Measurements from ENCODE around the gene LY6G6C. TPM values are rescaled to one million over a fixed set of nuclear protein-coding genes. Genes with fewer than 3 reads are reported as not detected.

LY6G6C gene
- total and polyA plus RNA-seq, 10 of the 15 experiments (the other 5 are each of a cell fraction or from before 2014, with no cell fraction given): not detected

- TF ChIP-seq MTA2 (IDR thresholded peaks at IDR 0.05; ENCODE audit: low read depth) (no peak), SRF (IDR thresholded peaks at IDR 0.05; ENCODE audit: low read depth in 2 of 2, low read length in 2 of 2) (no peak), ZNF207 (IDR thresholded peaks at IDR 0.05; ENCODE audit: borderline replicate concordance) (no peak), SPI1 (IDR thresholded peaks at IDR 0.05; ENCODE audit: borderline replicate concordance, insufficient read depth, low read depth, low read length) (no peak), CTCF (IDR thresholded peaks at IDR 0.05 in 2 of 3, conservative IDR thresholded peaks at IDR 0.05 in 1 of 3; ENCODE audit: control insufficient read depth in 2 of 3, extremely low read depth in 1 of 3, insufficient read depth in 1 of 3, low read depth in 3 of 3, low read length in 3 of 3) (no peak), SMAD5 (IDR thresholded peaks at IDR 0.05; ENCODE audit: low read depth) (no peak), RELB (IDR thresholded peaks at IDR 0.05; ENCODE audit: low read depth) (no peak), GABPA (IDR thresholded peaks at IDR 0.05; ENCODE audit: low read depth) (no peak), TCF7 (IDR thresholded peaks at IDR 0.05; ENCODE audit: borderline replicate concordance) (no peak), BMI1 (IDR thresholded peaks at IDR 0.05; ENCODE audit: borderline replicate concordance) (no peak), GATAD2B (conservative IDR thresholded peaks at IDR 0.05; ENCODE audit: low read depth) (no peak), KDM1A (IDR thresholded peaks at IDR 0.05; ENCODE audit: borderline replicate concordance) (no peak)
Observed at GRCh38 chr6:31713991-31714684, 7.4 kb downstream of the LY6G6C start (continued).

All from GM12878 (cell line).